Neural cell (in vitro differentiated cells): ENCODE measurements around the gene KIF5C. TPM values are rescaled to one million over a fixed set of nuclear protein-coding genes. Genes with fewer than 3 reads are reported as not detected.

ENCODE experiments used
- H2AFZ ChIP-seq: fragments of 200-600, 300-800 bp; sonication (generic), shearing (Covaris generic); 2 replicates; pipeline ENCODE4 v1.6.0; 2014; ENCODE audit warnings: low read depth, mild to moderate bottlenecking, antibody characterized with exemption, low read length, moderate library complexity
- H3F3A ChIP-seq: fragments of 200-600 bp; shearing (Covaris generic); 2 replicates; pipeline ENCODE4 v1.6.1; 2016; ENCODE audit warnings: mild to moderate bottlenecking, moderate library complexity, mixed read lengths, antibody characterized with exemption, low read length; ENCODE audit not compliant: insufficient read depth, poor library complexity, severe bottlenecking
- H3K27ac ChIP-seq: fragments of 200-600, 300-800 bp; sonication (generic), shearing (Covaris generic); 2 replicates; pipeline ENCODE4 v1.5.1; 2014; ENCODE audit warnings: mild to moderate bottlenecking, low read length, moderate library complexity
- H3K27me3 ChIP-seq: fragments of 300-800, 200-600 bp; sonication (generic), shearing (Covaris generic); 2 replicates; pipeline ENCODE4 v1.6.0; 2014; ENCODE audit warnings: mild to moderate bottlenecking, low read depth, low read length, moderate library complexity; ENCODE audit not compliant: insufficient read depth
- H3K36me3 ChIP-seq: fragments of 300-800, 200-600 bp; sonication (generic), shearing (Covaris generic); 2 replicates; pipeline ENCODE4 v1.5.1; 2014; ENCODE audit warnings: mild to moderate bottlenecking, antibody characterized with exemption, low read length, moderate library complexity; ENCODE audit not compliant: insufficient read depth
- H3K4me2 ChIP-seq: fragments of 300-800, 200-600 bp; sonication (generic), shearing (Covaris generic); 2 replicates; pipeline ENCODE4 v1.6.0; 2014; ENCODE audit warnings: mild to moderate bottlenecking, low read length
- H3K4me3 ChIP-seq: fragments of 300-800, 200-600 bp; sonication (generic), shearing (Covaris generic); 2 replicates; pipeline ENCODE4 v1.5.1; 2014; ENCODE audit warnings: mild to moderate bottlenecking, low read length, moderate library complexity
- H3K79me2 ChIP-seq: fragments of 200-600 bp; shearing (Covaris generic); replicated peaks from 2 replicates; pipeline ENCODE4 v1.6.0; 2014; ENCODE audit warnings: mild to moderate bottlenecking, low read length, moderate library complexity; ENCODE audit not compliant: insufficient read depth
- H3K9ac ChIP-seq: fragments of 300-800, 200-600 bp; sonication (generic), shearing (Covaris generic); 2 replicates; pipeline ENCODE4 v1.6.1; 2016; ENCODE audit warnings: mild to moderate bottlenecking, low read length, mixed read lengths
- H3K9me2 ChIP-seq: fragments of 200-600 bp; shearing (Covaris generic); 2 replicates; pipeline ENCODE4 v1.6.1; 2016; ENCODE audit warnings: mild to moderate bottlenecking, low read length, mixed read lengths; ENCODE audit not compliant: insufficient read depth
- H3K9me3 ChIP-seq: fragments of 200-600, 300-800 bp; sonication (generic), shearing (Covaris generic); 2 replicates; pipeline ENCODE4 v1.6.1; 2016; ENCODE audit warnings: mild to moderate bottlenecking, mixed run types, low read length, moderate library complexity, mixed read lengths
- H4K20me1 ChIP-seq: fragments of 200-600 bp; shearing (Covaris generic); 2 replicates; pipeline ENCODE4 v1.6.1; 2016; ENCODE audit warnings: mild to moderate bottlenecking, mixed run types; ENCODE audit not compliant: insufficient read depth
- CTCF ChIP-seq: fragments of 450-650 bp; IDR thresholded peaks from 2 replicates; pipeline ENCODE4 v1.5.1; 2014; ENCODE audit warnings: antibody characterized with exemption, mild to moderate bottlenecking, moderate library complexity; ENCODE audit not compliant: poor library complexity, severe bottlenecking
- EP300 ChIP-seq: fragments of 450-650 bp; conservative IDR thresholded peaks from 2 replicates; pipeline ENCODE4 v1.6.1; 2014; ENCODE audit warnings: antibody characterized with exemption, mild to moderate bottlenecking, moderate library complexity; ENCODE audit not compliant: poor library complexity, severe bottlenecking
- EZH2 ChIP-seq: fragments of 200-600, 300-800 bp; shearing (Covaris generic), sonication (generic); IDR thresholded peaks from 2 replicates; pipeline ENCODE4 v1.6.1; 2014; ENCODE audit warnings: antibody characterized with exemption, low read length, borderline replicate concordance, mild to moderate bottlenecking; ENCODE audit not compliant: insufficient read depth, poor library complexity, severe bottlenecking
- MXI1 ChIP-seq: fragments of 450-650 bp; conservative IDR thresholded peaks from 2 replicates; pipeline ENCODE4 v1.6.1; 2014; ENCODE audit warnings: antibody characterized with exemption, mild to moderate bottlenecking; ENCODE audit not compliant: poor library complexity, severe bottlenecking
- POLR2AphosphoS5 ChIP-seq: IDR thresholded peaks from 2 replicates; pipeline ENCODE4 v1.6.1; 2012
- RAD21 ChIP-seq: fragments of 450-650 bp; conservative IDR thresholded peaks from 2 replicates; pipeline ENCODE4 v1.6.1; 2014; ENCODE audit warnings: antibody characterized with exemption, mild to moderate bottlenecking, moderate library complexity
- SMC3 ChIP-seq: fragments of 450-650 bp; conservative IDR thresholded peaks from 2 replicates; pipeline ENCODE4 v1.6.1; 2014; ENCODE audit warnings: antibody characterized with exemption, mild to moderate bottlenecking, moderate library complexity; ENCODE audit not compliant: poor library complexity
- TAF1 ChIP-seq: IDR thresholded peaks from 2 replicates; pipeline ENCODE4 v1.6.1; 2012; ENCODE audit warnings: low read depth
- polyA plus RNA-seq: library from polyadenylated mRNA; depleted of rRNA; stranded (reverse); fragments of >200 nt; gene quantifications from 2 replicates; pipeline ENCODE4 v1.2.3, GENCODE V29; 2014
- TF ChIP-seq, protein P1 (sequence below): IDR thresholded peaks from 2 replicates; pipeline ENCODE4 v1.6.1; 2012; ENCODE audit warnings: borderline replicate concordance

KIF5C gene
- polyA plus RNA-seq, 1 donor from 2014 or later = 527 TPM

DNA sequence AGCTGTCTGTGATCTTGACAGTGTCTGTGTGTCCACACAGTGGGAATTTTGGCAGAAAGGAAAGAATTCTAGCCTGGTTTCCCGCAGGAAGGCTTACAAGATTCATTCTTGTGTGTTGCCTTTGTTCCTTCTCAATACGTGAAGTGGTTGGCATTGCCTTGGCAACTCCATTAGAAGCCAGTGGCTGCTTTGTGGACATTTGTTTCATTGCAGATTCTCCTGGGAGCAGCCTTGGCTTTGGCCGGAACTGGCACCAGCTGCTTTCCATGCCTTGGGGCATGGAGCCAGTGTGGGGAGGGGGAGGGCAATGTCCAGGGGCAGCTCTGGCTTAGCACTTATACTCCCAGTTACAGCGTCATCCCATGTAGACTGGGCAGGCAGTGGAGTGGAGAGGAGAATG, 39.4 kb downstream of the KIF5C start:
- TF ChIP-seq CTCF (no peak), POLR2AphosphoS5 (no peak), SMC3 (no peak), EZH2 (no peak), TAF1 (no peak), RAD21 (no peak)
- TF ChIP-seq, protein P1, sequence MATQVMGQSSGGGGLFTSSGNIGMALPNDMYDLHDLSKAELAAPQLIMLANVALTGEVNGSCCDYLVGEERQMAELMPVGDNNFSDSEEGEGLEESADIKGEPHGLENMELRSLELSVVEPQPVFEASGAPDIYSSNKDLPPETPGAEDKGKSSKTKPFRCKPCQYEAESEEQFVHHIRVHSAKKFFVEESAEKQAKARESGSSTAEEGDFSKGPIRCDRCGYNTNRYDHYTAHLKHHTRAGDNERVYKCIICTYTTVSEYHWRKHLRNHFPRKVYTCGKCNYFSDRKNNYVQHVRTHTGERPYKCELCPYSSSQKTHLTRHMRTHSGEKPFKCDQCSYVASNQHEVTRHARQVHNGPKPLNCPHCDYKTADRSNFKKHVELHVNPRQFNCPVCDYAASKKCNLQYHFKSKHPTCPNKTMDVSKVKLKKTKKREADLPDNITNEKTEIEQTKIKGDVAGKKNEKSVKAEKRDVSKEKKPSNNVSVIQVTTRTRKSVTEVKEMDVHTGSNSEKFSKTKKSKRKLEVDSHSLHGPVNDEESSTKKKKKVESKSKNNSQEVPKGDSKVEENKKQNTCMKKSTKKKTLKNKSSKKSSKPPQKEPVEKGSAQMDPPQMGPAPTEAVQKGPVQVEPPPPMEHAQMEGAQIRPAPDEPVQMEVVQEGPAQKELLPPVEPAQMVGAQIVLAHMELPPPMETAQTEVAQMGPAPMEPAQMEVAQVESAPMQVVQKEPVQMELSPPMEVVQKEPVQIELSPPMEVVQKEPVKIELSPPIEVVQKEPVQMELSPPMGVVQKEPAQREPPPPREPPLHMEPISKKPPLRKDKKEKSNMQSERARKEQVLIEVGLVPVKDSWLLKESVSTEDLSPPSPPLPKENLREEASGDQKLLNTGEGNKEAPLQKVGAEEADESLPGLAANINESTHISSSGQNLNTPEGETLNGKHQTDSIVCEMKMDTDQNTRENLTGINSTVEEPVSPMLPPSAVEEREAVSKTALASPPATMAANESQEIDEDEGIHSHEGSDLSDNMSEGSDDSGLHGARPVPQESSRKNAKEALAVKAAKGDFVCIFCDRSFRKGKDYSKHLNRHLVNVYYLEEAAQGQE = no peak
- Histone ChIP-seq H3F3A (no peaks in the 10 kb centered on the region), H3K27ac (no peak overlapping the region), H3K36me3 (no peaks in the 10 kb centered on the region), H3K79me2 (peaks cover 100% of the 10 kb centered on the region), H3K9me3 (no peaks in the 10 kb centered on the region), H2AFZ (no peak overlapping the region), H4K20me1 (peaks cover 16% of the 10 kb centered on the region), H3K27me3 (no peaks in the 10 kb centered on the region), H3K9ac (no peak overlapping the region), H3K4me2 (no peak overlapping the region), H3K4me3 (no peak overlapping the region), H3K9me2 (no peaks in the 10 kb centered on the region)

DNA sequence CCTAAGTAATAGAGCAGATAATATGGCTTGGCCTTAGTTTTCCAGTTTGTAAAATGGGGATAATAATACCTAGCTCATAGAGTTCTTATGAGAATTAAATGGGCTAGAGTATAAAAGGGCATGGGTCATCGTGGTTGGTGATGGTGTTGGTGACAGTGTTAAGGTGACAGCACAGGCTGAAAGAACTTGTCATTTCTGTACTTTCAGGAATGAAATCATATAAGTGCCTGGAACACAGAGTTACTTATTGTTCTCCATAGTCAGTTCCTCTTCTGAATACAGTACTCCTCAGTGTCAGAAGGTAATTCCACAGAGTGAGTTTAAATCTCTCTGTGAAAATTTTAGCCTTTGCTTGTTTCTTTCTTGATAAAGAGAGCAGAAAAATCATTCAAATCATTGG, 42.4 kb downstream of the KIF5C start:
- Histone ChIP-seq H3K9ac (no peak overlapping the region), H3F3A (no peaks in the 10 kb centered on the region), H3K79me2 (peaks cover 90% of the 10 kb centered on the region), H2AFZ (no peak overlapping the region), H3K4me3 (no peak overlapping the region), H3K9me2 (no peaks in the 10 kb centered on the region), H3K4me2 (no peak overlapping the region), H3K9me3 (no peaks in the 10 kb centered on the region), H3K27ac (no peak overlapping the region), H3K27me3 (no peaks in the 10 kb centered on the region), H3K36me3 (no peaks in the 10 kb centered on the region), H4K20me1 (peaks cover 13% of the 10 kb centered on the region)
- no peak for TF ChIP-seq SMC3
- TF ChIP-seq, protein P1 = no peak
- no peak for TF ChIP-seq EZH2
- TF ChIP-seq EP300 = no peak
- TF ChIP-seq CTCF = no peak
- no peak for TF ChIP-seq MXI1
- no peak for TF ChIP-seq RAD21
- TF ChIP-seq TAF1 = no peak
- no peak for TF ChIP-seq POLR2AphosphoS5
